Middle frontal gyrus (tissue), 1 donor: ENCODE data around the gene JAK3.
"Not testable (repeated sequence)": the region's sequence is repeated elsewhere in the genome, so short reads cannot be mapped to it uniquely, and the experiment has no call there.

Experiments used
- DNase-seq: peaks from one replicate; pipeline ENCODE4 v3.0.0-alpha.2; 2015; ENCODE audit warnings: low spot score; ENCODE audit errors: extremely low spot score

Gene JAK3

DNA sequence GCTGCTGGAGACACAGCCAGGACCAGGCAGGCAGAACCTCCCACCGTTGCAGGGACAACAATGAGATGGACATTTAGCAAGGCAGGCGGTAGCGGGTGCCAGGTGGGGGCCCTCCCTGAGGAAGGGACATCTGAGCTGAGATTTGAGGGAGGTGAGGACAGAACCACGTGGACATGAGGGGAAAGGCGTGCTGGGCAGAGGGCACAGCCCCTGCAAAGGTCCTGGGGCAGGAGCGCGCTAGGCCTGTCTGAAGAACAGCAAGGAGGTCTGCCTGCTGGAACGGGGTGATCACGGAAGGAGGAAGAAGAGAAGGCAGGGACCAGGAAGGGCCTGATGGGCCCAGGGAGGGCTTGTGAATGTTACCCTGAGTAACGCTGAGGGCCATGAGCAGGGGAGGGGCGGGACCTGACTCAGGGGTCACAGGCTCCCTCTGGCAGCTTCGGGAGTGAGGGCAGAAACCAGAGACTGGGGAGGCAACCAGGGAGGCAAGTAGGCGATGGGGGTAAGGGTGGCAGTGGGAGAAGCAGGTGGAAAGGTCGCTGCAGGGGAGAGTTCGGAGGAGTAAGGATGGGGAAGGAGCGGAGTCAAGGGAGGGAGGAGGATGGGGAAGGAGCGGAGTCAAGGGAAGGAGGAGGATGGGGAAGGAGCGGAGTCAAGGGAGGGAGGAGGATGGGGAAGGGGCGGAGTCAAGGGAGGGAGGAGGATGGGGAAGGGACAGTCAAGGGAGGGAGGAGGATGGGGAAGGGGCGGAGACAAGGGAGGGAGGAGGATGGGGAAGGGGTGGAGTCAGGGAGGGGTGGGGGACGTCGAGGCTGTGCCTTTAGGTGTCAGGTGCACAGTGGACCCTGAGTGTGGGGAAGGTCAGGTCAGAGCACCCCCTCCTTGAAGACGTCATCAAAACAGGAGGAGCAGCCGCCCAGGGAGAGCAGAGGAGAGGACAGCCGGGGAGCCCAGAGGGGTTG, 68.5 kb downstream of the JAK3 start:
- no peak for DNase-seq

DNA sequence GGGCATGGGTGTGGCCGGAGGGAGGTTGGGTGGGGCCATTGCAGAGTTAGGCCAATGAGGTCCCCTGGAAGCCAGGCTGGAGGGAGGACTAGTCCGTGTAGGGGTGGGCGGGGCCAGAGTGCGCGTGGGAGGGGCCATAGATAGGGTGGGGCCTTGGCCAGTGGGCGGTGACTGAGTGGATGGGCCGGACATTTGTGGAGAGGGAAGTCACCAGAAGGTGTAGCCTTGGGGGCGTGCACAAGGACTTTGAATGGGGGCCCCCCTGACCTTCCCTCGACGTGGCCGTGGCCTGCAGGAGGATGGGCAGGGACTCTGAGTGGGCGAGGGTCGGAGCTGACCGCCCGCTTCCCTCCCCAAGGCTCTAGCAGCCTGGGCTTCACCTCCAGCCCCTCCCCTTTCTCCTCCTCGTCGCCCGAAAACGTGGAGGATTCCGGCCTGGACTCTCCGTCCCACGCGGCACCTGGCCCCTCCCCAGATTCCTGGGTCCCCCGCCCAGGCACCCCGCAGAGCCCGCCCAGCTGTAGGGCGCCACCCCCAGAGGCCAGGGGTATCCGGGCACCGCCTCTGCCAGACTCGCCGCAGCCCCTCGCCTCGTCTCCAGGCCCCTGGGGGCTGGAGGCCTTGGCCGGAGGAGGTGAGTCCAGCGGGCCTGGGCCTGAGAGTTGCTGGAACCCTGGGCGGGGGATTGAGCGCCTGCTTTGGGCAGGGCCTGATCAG, 69.4 kb downstream of the JAK3 start:
- no peak for DNase-seq

DNA sequence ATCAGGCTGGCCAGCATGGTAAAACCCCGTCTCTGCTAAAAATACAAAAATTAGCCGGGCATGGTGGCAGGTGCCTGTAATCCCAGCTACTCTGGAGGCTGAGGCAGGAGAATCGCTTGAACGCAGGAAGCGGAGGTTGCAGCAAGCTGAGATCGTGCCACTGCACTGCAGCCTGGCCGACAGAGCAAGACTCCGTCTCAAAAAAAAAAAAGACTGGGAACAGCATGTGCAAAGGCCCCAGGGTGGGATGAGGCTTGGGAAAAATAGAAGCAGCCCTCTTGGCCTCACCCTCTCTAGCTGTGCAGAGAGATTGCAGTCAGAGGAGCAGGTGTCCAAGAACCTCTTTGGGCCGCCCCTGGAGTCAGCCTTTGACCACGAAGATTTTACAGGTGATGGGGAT, 69.9 kb downstream of the JAK3 start:
- not testable (repeated sequence) for DNase-seq

DNA sequence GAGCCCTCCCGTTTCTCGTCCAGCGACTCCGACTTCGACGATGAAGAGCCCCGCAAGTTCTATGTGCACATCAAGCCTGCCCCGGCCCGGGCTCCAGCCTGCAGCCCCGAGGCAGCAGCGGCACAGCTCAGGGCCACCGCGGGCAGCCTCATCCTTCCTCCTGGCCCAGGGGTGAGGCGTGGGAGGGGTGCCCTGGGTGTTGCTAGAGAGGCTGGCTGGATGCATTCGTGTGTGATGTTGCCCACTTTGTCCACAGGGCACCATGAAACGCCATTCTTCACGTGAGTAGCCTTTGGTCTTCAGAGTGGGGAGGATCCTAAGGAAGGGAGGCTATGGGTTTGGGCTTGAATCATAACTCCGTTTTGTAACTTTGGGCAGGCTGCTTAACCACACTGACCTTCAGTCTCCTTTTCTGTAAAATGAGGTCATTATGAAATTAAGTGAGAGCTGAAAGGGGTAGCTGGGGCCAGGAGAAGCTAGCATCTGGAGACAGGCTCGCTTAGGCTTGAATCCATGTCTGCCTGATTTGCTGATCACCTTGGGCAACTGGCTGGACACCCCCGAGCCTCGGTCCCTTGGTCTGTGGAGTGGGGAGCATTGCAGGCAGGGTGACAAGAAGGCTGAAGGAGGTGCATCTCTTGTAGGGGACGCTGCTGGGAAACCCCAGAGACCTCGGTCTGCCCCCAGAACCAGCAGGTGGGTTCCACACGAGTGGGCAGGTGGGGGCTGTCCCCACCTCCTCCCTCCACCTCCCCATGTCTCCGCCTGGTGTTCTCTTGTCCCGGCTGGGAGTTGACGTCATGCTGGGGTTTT, 71.6 kb downstream of the JAK3 start:
- DNase-seq = no peak

DNA sequence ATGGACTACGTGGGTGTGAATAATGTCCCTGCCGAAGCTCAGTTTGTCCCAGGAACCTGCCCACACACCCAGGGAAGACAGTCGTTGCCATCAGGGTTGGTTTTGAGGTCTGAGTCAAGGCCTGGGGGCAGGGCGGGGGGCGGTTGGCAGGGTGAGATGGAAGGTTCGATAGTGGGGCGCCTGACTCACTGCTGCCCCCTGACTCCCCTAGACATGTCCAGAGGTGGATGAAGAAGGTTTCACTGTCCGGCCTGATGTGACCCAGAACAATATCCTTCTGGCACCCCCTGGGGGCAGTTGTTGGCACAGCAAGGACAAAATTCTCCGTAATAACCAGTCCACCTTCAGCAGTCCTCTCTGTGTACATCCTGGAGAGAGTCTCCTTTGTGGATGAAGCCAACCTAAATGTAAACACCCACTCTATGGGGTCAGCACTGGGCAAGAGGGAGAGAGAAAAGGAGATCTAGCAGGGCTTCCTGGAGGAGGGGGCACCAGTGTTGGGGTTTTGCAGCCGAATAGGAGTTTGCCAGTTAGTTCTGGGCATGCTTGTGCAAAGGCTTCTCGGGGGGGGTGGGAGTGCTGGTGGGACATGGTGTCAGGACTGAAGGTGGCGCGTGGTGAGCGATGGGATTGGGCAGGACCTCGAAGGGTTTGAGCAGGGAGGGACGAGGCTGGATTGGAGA, 72.4 kb downstream of the JAK3 start:
- no peak for DNase-seq
